HEK293 (cell line): Measurements from ENCODE around the gene OR2V2.

Experiments used
- CTCF ChIA-PET: fragments of 350-600 bp; formaldehyde crosslinking; extraction: SDS; loops from one replicate; lab custom pipeline; 2021; ENCODE audit warnings: antibody characterized with exemption; lab: Yijun Ruan, JAX
- POLR2A ChIA-PET: fragments of 300-600 bp; formaldehyde crosslinking; extraction: SDS; loops from one replicate; lab custom pipeline; 2020; ENCODE audit warnings: antibody characterized with exemption, inconsistent platforms; lab: Yijun Ruan, JAX
- H3K27ac ChIP-seq: fragments of 200-500 bp; sonication (Bioruptor generic); 2 replicates; pipeline ENCODE4 v1.5.1; 2014; ENCODE audit warnings: low read depth, low read length, control low read depth, inconsistent platforms; ENCODE audit errors: extremely low read depth
- H3K36me3 ChIP-seq, 2 experiments: fragments of 200-500 bp in 1 of 2; sonication (Bioruptor generic) in 1 of 2; 1 replicate in 1 of 2; 2 replicates in 1 of 2; pipeline ENCODE4 v1.5.1; 2014 to 2017; ENCODE audit warnings: inconsistent platforms in 2 of 2, low read length in 2 of 2; ENCODE audit not compliant: control insufficient read depth in 2 of 2, insufficient read depth in 1 of 2
- H3K4me1 ChIP-seq: fragments of 200-500 bp; sonication (Bioruptor generic); 2 replicates; pipeline ENCODE4 v1.5.1; 2014; ENCODE audit warnings: mild to moderate bottlenecking, low read length, inconsistent platforms; ENCODE audit not compliant: control insufficient read depth, insufficient read depth
- H3K4me3 ChIP-seq: 2 replicates; pipeline ENCODE4 v1.5.1; 2011; ENCODE audit warnings: low read depth, mild to moderate bottlenecking, control low read depth, low read length, moderate library complexity
- H3K9me3 ChIP-seq: fragments of 200-500 bp; sonication (Bioruptor generic); 2 replicates; pipeline ENCODE4 v1.5.1; 2014; ENCODE audit warnings: low read depth, low read length, inconsistent platforms; ENCODE audit not compliant: control insufficient read depth, insufficient read depth
- FEZF1 ChIP-seq: fragments of 450-650 bp; formaldehyde crosslinking; IDR thresholded peaks from 2 replicates; pipeline ENCODE4 v1.5.1; 2016; ENCODE audit warnings: missing biosample characterization, missing genetic modification characterization
- KLF7 ChIP-seq: fragments of 450-650 bp; formaldehyde crosslinking; IDR thresholded peaks from 2 replicates; pipeline ENCODE4 v1.5.1; 2016; ENCODE audit warnings: missing biosample characterization, missing genetic modification characterization, borderline replicate concordance
- ZBTB48 ChIP-seq: fragments of 450-650 bp; formaldehyde crosslinking; IDR thresholded peaks from 2 replicates; pipeline ENCODE4 v1.5.1; 2016; ENCODE audit warnings: missing biosample characterization, missing genetic modification characterization
- ZFP69B ChIP-seq: fragments of 450-650 bp; formaldehyde crosslinking; IDR thresholded peaks from 2 replicates; pipeline ENCODE4 v1.5.1; 2016; ENCODE audit warnings: missing biosample characterization, missing genetic modification characterization
- ZNF2 ChIP-seq: fragments of 450-650 bp; formaldehyde crosslinking; IDR thresholded peaks from 2 replicates; pipeline ENCODE4 v1.5.1; 2016; ENCODE audit warnings: missing biosample characterization, missing genetic modification characterization
- ZNF214 ChIP-seq: fragments of 450-650 bp; formaldehyde crosslinking; IDR thresholded peaks from 2 replicates; pipeline ENCODE4 v1.5.1; 2017; ENCODE audit warnings: missing biosample characterization, mild to moderate bottlenecking, missing genetic modification characterization, borderline replicate concordance
- ZNF366 ChIP-seq: fragments of 450-650 bp; formaldehyde crosslinking; conservative IDR thresholded peaks from 2 replicates; pipeline ENCODE4 v1.5.1; 2016; ENCODE audit warnings: missing biosample characterization, missing genetic modification characterization
- ZNF514 ChIP-seq: fragments of 450-650 bp; formaldehyde crosslinking; IDR thresholded peaks from 2 replicates; pipeline ENCODE4 v1.5.1; 2016; ENCODE audit warnings: missing biosample characterization, missing genetic modification characterization
- ZNF544 ChIP-seq: fragments of 450-650 bp; formaldehyde crosslinking; IDR thresholded peaks from 2 replicates; pipeline ENCODE4 v1.5.0; 2017; ENCODE audit warnings: missing biosample characterization, missing genetic modification characterization
- ZNF670 ChIP-seq: fragments of 450-650 bp; formaldehyde crosslinking; IDR thresholded peaks from 2 replicates; pipeline ENCODE4 v1.5.1; 2016; ENCODE audit warnings: missing biosample characterization, missing genetic modification characterization, low read depth
- ZNF837 ChIP-seq: fragments of 450-650 bp; formaldehyde crosslinking; IDR thresholded peaks from 2 replicates; pipeline ENCODE4 v1.5.1; 2016; ENCODE audit warnings: missing biosample characterization, missing genetic modification characterization
- TF ChIP-seq, protein P1 (sequence below): fragments of 450-650 bp; formaldehyde crosslinking; IDR thresholded peaks from 2 replicates; pipeline ENCODE4 v1.5.1; 2016; ENCODE audit warnings: missing biosample characterization, missing genetic modification characterization, low read depth
- TF ChIP-seq, protein P2 (sequence below): fragments of 450-650 bp; formaldehyde crosslinking; IDR thresholded peaks from 2 replicates; pipeline ENCODE4 v1.5.1; 2017; ENCODE audit warnings: missing biosample characterization, mild to moderate bottlenecking, missing genetic modification characterization, moderate library complexity
- TF ChIP-seq, protein P3 (sequence below): fragments of 450-650 bp; formaldehyde crosslinking; IDR thresholded peaks from 2 replicates; pipeline ENCODE4 v1.5.1; 2016; ENCODE audit warnings: missing biosample characterization, missing genetic modification characterization, borderline replicate concordance
- TF ChIP-seq, protein P4 (sequence below): sonication (generic); formaldehyde crosslinking; IDR thresholded peaks from 2 replicates; pipeline ENCODE4 v1.8.1; 2022; ENCODE audit warnings: mild to moderate bottlenecking, moderate library complexity, missing genetic modification reagents
- TF ChIP-seq, protein P5 (sequence below): fragments of 450-650 bp; formaldehyde crosslinking; IDR thresholded peaks from 2 replicates; pipeline ENCODE4 v1.5.1; 2016; ENCODE audit warnings: missing biosample characterization, missing genetic modification characterization
- TF ChIP-seq, protein P6 (sequence below): fragments of 450-650 bp; formaldehyde crosslinking; IDR thresholded peaks from 2 replicates; pipeline ENCODE4 v1.5.1; 2016; ENCODE audit warnings: missing biosample characterization, missing genetic modification characterization

The OR2V2 gene

DNA sequence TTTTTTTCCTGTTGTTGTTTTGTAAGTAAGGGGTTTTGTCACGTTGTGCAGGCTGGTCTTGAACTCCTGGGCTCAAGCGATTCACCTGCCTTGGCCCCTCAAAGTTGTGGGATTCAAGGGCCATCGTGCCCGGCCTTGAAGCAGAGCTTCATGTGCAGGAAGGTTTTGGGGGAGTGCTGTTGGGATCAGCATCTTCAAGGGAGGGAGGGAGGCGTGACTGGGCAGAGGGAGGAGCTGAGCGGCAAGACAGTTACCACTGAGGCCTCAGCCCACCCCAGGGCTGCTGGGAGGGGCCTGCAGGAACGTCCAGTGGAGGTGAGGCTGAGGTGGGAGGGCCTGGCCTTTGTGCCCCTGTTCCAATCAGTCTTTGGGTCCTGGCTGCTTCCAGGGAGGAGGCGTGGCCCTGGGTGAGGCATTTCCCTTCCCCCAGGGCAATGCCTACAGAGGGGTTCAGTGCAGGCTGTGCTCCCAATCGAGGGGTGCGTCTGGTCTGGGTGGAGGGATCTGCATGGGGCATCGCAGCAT lies 37.8 kb upstream of the OR2V2 start (continued):
- TF ChIP-seq ZFP69B (no peak), FEZF1 (tag by site-specific recombination) (no peak)

DNA sequence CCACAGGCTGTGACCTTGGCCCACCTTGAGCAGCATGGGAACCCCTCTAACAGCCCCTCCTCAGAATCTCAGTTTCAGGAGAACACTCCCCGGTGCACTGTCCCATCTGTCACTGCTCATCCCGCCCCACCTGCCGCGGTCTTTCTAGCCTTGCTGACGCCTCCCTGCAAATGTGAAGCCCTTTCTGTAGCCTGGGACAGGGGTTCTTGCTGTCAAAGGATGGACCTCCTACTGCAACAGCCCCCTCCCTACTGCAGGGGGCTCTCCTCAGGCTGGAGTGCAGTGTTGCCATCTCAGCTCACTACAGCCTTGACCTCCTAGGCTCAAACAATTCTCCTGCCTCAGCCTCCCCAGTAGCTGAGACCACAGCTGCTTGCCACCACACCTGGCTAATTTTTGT lies 36.4 kb upstream of the OR2V2 start:
- Histone ChIP-seq H3K4me3 (no peak overlapping the region), H3K36me3 (no peaks in the 10 kb centered on the region), H3K9me3 (no peaks in the 10 kb centered on the region; the same call in 1 of the 2 replicates), H3K27ac (no peak overlapping the region), H3K4me1 (no peaks in the 10 kb centered on the region)
- CTCF ChIA-PET, result interaction anchor here (0.9 kb wide), 1 partner anchor 294 kb away, joined by 3 read pairs; no protein-coding TSS in a partner anchor
- POLR2A ChIA-PET, result no interaction called here
- TF ChIP-seq, protein P1, sequence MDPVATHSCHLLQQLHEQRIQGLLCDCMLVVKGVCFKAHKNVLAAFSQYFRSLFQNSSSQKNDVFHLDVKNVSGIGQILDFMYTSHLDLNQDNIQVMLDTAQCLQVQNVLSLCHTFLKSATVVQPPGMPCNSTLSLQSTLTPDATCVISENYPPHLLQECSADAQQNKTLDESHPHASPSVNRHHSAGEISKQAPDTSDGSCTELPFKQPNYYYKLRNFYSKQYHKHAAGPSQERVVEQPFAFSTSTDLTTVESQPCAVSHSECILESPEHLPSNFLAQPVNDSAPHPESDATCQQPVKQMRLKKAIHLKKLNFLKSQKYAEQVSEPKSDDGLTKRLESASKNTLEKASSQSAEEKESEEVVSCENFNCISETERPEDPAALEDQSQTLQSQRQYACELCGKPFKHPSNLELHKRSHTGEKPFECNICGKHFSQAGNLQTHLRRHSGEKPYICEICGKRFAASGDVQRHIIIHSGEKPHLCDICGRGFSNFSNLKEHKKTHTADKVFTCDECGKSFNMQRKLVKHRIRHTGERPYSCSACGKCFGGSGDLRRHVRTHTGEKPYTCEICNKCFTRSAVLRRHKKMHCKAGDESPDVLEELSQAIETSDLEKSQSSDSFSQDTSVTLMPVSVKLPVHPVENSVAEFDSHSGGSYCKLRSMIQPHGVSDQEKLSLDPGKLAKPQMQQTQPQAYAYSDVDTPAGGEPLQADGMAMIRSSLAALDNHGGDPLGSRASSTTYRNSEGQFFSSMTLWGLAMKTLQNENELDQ (tag by site-specific recombination), result no peak
- TF ChIP-seq, protein P2, sequence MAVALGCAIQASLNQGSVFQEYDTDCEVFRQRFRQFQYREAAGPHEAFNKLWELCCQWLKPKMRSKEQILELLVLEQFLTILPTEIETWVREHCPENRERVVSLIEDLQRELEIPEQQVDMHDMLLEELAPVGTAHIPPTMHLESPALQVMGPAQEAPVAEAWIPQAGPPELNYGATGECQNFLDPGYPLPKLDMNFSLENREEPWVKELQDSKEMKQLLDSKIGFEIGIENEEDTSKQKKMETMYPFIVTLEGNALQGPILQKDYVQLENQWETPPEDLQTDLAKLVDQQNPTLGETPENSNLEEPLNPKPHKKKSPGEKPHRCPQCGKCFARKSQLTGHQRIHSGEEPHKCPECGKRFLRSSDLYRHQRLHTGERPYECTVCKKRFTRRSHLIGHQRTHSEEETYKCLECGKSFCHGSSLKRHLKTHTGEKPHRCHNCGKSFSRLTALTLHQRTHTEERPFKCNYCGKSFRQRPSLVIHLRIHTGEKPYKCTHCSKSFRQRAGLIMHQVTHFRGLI, result no peak
- no peak for TF ChIP-seq ZBTB48 (tag by site-specific recombination)
- no peak for TF ChIP-seq ZNF2 (tag by site-specific recombination)
- TF ChIP-seq, protein P3, sequence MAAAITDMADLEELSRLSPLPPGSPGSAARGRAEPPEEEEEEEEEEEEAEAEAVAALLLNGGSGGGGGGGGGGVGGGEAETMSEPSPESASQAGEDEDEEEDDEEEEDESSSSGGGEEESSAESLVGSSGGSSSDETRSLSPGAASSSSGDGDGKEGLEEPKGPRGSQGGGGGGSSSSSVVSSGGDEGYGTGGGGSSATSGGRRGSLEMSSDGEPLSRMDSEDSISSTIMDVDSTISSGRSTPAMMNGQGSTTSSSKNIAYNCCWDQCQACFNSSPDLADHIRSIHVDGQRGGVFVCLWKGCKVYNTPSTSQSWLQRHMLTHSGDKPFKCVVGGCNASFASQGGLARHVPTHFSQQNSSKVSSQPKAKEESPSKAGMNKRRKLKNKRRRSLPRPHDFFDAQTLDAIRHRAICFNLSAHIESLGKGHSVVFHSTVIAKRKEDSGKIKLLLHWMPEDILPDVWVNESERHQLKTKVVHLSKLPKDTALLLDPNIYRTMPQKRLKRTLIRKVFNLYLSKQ (tag by site-specific recombination), result no peak
- TF ChIP-seq ZNF670, result no peak
- no peak for TF ChIP-seq ZNF544 (tag by site-specific recombination)

DNA sequence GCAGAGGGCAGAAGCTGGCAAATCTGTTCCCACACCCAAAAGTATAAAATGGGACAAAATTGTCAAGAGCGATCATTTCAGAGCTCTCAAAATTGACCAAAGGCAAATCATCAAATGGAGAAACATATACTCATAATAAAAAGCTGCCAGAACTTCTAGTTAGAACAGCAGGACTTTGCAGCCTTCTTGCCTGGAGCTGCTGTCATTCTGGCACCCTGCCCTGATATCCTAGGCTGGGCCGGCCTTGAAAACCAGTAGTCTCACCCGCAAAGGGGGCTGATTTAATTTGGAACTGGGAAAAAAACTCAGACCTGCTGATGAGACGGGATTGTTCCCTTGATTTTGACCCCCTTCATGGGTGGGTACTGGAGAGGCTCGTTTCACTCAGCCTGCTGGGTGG lies 34.9 kb upstream of the OR2V2 start:
- CTCF ChIA-PET, result interaction anchor here (0.6 kb wide), 1 partner anchor 35 kb away, joined by 4 read pairs; no protein-coding TSS in a partner anchor
- POLR2A ChIA-PET, result no interaction called here
- TF ChIP-seq, protein P4, sequence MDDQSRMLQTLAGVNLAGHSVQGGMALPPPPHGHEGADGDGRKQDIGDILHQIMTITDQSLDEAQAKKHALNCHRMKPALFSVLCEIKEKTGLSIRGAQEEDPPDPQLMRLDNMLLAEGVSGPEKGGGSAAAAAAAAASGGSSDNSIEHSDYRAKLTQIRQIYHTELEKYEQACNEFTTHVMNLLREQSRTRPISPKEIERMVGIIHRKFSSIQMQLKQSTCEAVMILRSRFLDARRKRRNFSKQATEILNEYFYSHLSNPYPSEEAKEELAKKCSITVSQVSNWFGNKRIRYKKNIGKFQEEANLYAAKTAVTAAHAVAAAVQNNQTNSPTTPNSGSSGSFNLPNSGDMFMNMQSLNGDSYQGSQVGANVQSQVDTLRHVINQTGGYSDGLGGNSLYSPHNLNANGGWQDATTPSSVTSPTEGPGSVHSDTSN (CRISPR knock-in tag), result no peak
- no peak for TF ChIP-seq ZNF514 (tag by site-specific recombination)
- TF ChIP-seq, protein P5, sequence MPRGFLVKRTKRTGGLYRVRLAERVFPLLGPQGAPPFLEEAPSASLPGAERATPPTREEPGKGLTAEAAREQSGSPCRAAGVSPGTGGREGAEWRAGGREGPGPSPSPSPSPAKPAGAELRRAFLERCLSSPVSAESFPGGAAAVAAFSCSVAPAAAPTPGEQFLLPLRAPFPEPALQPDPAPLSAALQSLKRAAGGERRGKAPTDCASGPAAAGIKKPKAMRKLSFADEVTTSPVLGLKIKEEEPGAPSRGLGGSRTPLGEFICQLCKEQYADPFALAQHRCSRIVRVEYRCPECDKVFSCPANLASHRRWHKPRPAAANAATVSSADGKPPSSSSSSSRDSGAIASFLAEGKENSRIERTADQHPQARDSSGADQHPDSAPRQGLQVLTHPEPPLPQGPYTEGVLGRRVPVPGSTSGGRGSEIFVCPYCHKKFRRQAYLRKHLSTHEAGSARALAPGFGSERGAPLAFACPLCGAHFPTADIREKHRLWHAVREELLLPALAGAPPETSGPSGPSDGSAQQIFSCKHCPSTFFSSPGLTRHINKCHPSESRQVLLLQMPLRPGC (tag by site-specific recombination), result no peak
- TF ChIP-seq KLF7, result no peak
- no peak for TF ChIP-seq ZNF366 (tag by site-specific recombination)
- TF ChIP-seq ZNF214 (tag by site-specific recombination), result no peak
- TF ChIP-seq, protein P6, sequence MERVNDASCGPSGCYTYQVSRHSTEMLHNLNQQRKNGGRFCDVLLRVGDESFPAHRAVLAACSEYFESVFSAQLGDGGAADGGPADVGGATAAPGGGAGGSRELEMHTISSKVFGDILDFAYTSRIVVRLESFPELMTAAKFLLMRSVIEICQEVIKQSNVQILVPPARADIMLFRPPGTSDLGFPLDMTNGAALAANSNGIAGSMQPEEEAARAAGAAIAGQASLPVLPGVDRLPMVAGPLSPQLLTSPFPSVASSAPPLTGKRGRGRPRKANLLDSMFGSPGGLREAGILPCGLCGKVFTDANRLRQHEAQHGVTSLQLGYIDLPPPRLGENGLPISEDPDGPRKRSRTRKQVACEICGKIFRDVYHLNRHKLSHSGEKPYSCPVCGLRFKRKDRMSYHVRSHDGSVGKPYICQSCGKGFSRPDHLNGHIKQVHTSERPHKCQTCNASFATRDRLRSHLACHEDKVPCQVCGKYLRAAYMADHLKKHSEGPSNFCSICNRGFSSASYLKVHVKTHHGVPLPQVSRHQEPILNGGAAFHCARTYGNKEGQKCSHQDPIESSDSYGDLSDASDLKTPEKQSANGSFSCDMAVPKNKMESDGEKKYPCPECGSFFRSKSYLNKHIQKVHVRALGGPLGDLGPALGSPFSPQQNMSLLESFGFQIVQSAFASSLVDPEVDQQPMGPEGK (tag by site-specific recombination), result no peak
- no peak for TF ChIP-seq ZNF837 (tag by site-specific recombination)
- no peaks in the 10 kb centered on the region; the same call in 1 of the 2 replicates for H3K9me3 ChIP-seq
- H3K4me1 ChIP-seq, result no peaks in the 10 kb centered on the region
- H3K36me3 ChIP-seq, result no peaks in the 10 kb centered on the region
- H3K27ac ChIP-seq, result no peak overlapping the region
- H3K4me3 ChIP-seq, result no peak overlapping the region
